Stimulated activated CD4-positive, alpha-beta T cell treated with anti-CD3 and anti-CD28 coated beads, TNF-alpha, amount 100 ng/mL, for 4 hours (primary cell): ENCODE measurements around the gene GLRB.
"Not testable (repeated sequence)": the region's sequence is repeated elsewhere in the genome, so short reads cannot be mapped to it uniquely, and the experiment has no call there.

Experiments used
- DNase-seq, 3 experiments: peaks; one replicate each; pipeline ENCODE4 v3.0.0-alpha.2; 2020; ENCODE audit warnings: low read depth in 3 of 3

The GLRB gene

GRCh38 chr4:157128395-157128794 lies 52.4 kb downstream of the GLRB start:
- no peak for DNase-seq

GRCh38 chr4:157141976-157142375 lies 66.0 kb downstream of the GLRB start:
- no peak for DNase-seq

DNA sequence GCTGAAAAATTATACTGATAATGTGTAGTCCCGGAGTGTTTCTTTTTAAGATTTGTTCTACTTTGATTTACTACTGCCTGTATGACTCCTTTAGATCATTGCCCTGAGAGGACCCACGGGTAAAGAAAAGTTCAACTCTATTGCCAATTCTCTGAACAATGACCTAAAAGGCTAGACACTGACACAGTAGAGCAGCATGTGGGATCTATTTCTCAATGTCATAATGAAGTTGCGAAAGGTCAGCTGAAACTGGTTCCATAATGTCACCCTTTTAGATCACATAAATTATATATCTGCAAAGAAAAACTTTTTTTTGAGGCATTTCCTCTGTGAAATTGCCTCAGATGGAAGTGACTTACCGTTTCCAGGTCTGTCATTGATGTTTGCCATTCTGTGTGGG lies 67.4 kb downstream of the GLRB start:
- no peak for DNase-seq

DNA sequence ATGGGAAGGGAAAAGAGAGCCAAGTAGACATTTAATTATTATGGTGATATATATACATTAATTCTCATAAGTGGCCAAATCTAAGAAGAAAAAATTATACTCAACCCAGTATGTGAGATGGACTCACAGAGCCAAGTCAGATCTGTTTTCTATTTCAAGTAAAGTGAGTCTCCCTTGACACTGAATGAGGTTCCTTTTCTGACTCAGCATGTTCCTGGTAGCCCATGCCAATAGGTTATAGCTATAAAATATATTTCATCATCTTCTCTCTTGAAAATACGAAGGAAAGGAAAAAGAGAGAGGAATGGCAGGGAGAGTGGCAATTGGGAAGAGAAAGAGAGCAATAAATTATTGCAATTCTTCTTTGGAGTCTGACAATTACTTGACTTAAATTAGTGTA lies 75.8 kb downstream of the GLRB start:
- DNase-seq: no peak

DNA sequence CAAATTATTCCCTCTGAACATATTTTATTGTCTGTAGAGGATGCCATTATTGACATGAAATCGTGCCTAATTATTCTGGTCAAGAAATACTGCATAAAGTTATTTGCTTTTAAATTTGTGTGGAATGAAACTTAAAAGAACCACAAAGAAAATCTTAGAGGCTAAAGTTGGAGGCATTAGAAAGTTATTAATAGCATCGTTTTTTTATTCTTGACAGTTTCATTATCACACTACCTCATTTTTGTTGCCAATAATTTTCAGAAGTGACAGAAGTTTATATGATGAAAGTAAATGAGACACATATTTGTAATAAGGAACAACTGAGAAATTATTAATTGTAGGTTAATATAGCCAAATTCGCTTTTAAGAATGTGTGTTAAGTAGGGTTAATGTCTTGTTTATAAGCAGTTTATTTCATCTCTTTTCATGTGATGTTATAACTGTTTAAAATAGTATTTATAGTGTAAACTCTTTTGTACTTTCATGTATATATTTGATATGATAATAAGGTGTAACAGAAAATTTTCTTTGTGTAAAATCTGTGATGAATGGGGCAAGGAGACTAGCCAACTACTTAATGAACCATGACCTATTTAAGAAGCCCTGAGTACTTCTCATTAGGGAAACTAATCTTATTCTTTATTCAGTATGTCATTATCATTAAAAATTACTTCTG lies 90.1 kb downstream of the GLRB start:
- no peak for DNase-seq

DNA sequence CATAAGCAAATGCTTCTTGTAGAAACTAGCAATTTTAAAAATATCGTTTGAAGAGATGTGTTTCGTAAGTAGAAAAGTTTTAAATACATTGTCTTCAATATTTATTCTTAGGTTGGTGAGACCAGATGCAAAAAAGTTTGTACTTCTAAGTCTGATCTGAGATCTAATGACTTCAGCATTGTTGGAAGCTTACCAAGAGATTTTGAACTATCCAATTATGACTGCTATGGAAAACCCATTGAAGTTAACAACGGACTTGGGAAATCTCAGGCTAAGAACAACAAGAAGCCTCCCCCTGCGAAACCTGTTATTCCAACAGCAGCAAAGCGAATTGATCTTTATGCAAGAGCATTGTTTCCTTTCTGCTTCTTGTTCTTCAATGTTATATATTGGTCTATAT lies 94.4 kb downstream of the GLRB start:
- no peak for DNase-seq

GRCh38 chr4:157172011-157172410 lies 96.1 kb downstream of the GLRB start:
- DNase-seq: no peak

DNA sequence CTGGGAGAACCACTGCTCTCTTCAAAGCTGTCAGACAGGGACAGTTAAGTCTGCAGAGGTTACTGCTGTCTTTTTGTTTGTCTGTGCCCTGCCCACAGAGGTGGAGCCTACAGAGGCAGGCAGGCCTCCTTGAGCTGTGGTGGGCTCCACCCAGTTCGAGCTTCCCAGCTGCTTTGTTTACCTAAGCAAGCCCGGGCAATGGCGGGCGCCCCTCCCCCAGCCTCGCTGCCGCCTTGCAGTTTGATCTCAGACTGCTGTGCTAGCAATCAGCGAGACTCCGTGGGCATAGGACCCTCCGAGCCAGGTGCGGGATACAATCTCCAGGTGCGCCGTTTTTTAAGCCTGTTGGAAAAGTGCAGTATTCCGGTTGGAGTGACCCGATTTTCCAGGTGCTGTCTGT lies 104.3 kb downstream of the GLRB start:
- DNase-seq: not testable (repeated sequence)

GRCh38 chr4:157184300-157184699 lies 108.3 kb downstream of the GLRB start:
- no peak for DNase-seq

DNA sequence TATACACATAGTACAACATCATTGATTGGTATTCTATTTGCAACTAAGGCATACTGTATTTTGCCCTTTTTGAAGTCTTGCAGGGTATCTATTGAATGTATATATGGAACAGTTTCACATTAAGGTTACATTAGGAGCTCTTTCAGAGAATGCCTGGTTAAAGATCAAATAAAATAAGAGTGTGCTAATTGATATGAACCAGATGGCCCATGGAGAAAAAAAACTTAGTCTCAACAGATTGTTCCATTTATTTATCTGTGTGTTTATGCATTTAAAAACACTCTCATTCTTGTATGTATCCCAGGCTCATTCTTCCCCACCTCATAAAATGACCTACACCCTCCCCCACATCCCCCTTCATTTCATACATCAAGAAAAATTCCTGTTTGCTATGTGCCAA lies 109.4 kb downstream of the GLRB start:
- DNase-seq: no peak

DNA sequence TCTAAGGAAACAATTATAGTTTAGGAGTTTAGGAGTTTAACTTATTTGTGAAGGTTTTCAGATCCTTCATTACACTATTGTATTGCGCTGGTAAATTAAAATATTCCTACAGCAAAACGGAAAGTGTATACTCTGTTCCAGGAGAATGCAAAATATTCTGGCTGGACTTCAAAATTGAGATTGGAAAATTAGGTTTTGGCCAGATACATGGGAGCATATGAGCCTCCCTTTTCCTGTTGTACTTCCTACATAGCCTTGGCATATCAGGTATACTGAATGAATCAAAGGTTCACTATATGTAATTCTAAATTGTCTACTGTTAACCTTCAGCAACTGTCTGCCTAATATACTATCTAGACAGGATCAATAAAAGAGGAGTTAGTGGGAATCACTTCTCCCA lies 119.4 kb downstream of the GLRB start:
- DNase-seq: no peak

- DNase-seq: no peak
These were observed 120.1 kb downstream of the GLRB start for GRCh38 chr4:157196046-157196445.

- no peak for DNase-seq
These were observed 128.8 kb downstream of the GLRB start for GRCh38 chr4:157204634-157205244.

GRCh38 chr4:157217708-157218107 lies 141.8 kb downstream of the GLRB start:
- no peak for DNase-seq

- DNase-seq: no peak
These were observed 143.9 kb downstream of the GLRB start for GRCh38 chr4:157219711-157220370.

DNA sequence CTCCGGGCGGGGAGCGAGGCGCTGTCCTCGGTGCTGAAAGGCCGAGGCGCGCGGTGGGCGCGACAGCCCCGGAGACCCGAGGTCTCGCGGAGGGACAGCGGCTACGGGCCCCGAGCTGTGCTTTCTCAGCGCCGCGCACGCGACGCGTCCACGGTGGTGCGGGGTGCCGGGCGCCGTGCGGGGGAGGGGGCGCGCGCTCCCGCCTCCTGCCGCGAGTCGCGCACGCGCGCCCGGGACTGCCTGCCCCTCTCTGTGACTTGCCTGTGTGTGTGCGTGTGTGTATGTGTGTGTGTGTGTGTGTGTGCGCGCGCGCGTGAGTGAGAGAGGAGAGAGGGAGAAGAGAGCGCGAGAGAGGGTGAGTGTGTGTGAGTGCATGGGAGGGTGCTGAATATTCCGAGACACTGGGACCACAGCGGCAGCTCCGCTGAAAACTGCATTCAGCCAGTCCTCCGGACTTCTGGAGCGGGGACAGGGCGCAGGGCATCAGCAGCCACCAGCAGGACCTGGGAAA lies 144.5 kb downstream of the GLRB start, which contains the start of gene GRIA2:
Gene GRIA2, plus strand, starts transcription at position 358 of the 511 bp plus-strand sequence. CDS start 315 bp downstream, outside the sequence.
- no peak for DNase-seq

DNA sequence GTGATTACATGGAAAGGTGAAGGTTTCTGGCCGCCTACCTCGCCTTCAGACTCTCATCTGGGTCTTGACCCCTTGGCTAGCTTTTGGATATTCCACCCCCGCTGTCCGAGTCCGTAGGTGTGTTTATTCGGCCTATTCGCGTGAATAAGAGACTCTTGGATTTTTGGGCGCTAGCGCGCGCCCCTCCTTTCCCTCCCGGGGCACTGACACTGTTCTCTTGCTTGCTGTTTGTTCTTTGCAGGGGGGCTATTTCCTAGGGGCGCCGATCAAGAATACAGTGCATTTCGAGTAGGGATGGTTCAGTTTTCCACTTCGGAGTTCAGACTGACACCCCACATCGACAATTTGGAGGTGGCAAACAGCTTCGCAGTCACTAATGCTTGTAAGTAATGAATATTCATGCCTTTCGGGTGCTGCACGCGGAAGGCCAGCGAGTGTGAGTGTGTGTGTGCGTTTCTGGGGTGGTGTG lies 145.5 kb downstream of the GLRB start:
- DNase-seq: no peak
